GM23338 (cell line): Measurements from ENCODE around the gene STIM1. TPM values are rescaled to one million over a fixed set of nuclear protein-coding genes. Genes with fewer than 3 reads are reported as not detected.

ENCODE experiments used
- ATAC-seq: fragments of 200-7000 bp; cut with Tn5 transposase; 3 replicates; pipeline ENCODE4 v1.9.1; 2020
- DNase-seq: peaks from one replicate; pipeline ENCODE4 v3.0.0-alpha.2; 2015; ENCODE audit warnings: low spot score
- H2AFZ ChIP-seq: fragments of 200-600 bp; sonication (generic); 2 replicates; pipeline ENCODE4 v1.8.0; 2016; ENCODE audit warnings: antibody characterized with exemption, mild to moderate bottlenecking, moderate library complexity
- H3F3A ChIP-seq: fragments of 200-600 bp; sonication (generic); replicated peaks from 2 replicates; pipeline ENCODE4 v1.8.0; 2017; ENCODE audit warnings: antibody characterized with exemption, mixed run types, low read depth
- H3K27ac ChIP-seq: fragments of 200-600 bp; sonication (generic); 2 replicates; pipeline ENCODE4 v1.6.1; 2016; ENCODE audit warnings: low read depth
- H3K27me3 ChIP-seq: fragments of 200-600 bp; sonication (generic); 2 replicates; pipeline ENCODE4 v1.8.0; 2016; ENCODE audit warnings: mild to moderate bottlenecking, mixed run types, moderate library complexity; ENCODE audit not compliant: insufficient read depth
- H3K36me3 ChIP-seq: fragments of 200-600 bp; sonication (generic); 2 replicates; pipeline ENCODE4 v1.8.0; 2016; ENCODE audit warnings: mild to moderate bottlenecking; ENCODE audit not compliant: insufficient read depth
- H3K4me1 ChIP-seq: fragments of 200-600 bp; sonication (generic); 2 replicates; pipeline ENCODE4 v1.8.0; 2016; ENCODE audit warnings: mild to moderate bottlenecking, moderate library complexity; ENCODE audit not compliant: insufficient read depth
- H3K4me2 ChIP-seq: fragments of 200-600 bp; sonication (generic); 2 replicates; pipeline ENCODE4 v1.7.1; 2017; ENCODE audit warnings: mixed run types
- H3K4me3 ChIP-seq: fragments of 200-600 bp; sonication (generic); 2 replicates; pipeline ENCODE4 v1.6.1; 2016; ENCODE audit warnings: mixed run types
- H3K79me2 ChIP-seq: fragments of 200-600 bp; sonication (generic); replicated peaks from 2 replicates; pipeline ENCODE4 v1.8.0; 2017; ENCODE audit warnings: mild to moderate bottlenecking; ENCODE audit not compliant: insufficient read depth
- H3K9me2 ChIP-seq: fragments of 200-600 bp; sonication (generic); 2 replicates; pipeline ENCODE4 v1.8.0; 2017; ENCODE audit not compliant: insufficient read depth
- H4K20me1 ChIP-seq: fragments of 200-600 bp; sonication (generic); replicated peaks from 2 replicates; pipeline ENCODE4 v1.8.0; 2017; ENCODE audit warnings: mild to moderate bottlenecking; ENCODE audit not compliant: insufficient read depth
- H3K27ac Mint-ChIP-seq: 2 replicates; pipeline ENCODE4 v1.8.0; 2020; ENCODE audit warnings: inconsistent platforms, mild to moderate bottlenecking, moderate library complexity, mixed read lengths
- H3K27me3 Mint-ChIP-seq: 3 replicates; pipeline ENCODE4 v1.8.0; 2022; ENCODE audit warnings: low read depth, mild to moderate bottlenecking, moderate library complexity, mixed read lengths, inconsistent platforms; ENCODE audit not compliant: insufficient read depth, poor library complexity
- H3K36me3 Mint-ChIP-seq: 3 replicates; pipeline ENCODE4 v1.8.0; 2021; ENCODE audit warnings: low read depth, mild to moderate bottlenecking, inconsistent platforms, moderate library complexity, mixed read lengths
- H3K4me1 Mint-ChIP-seq: 3 replicates; pipeline ENCODE4 v1.8.0; 2020; ENCODE audit warnings: mild to moderate bottlenecking, inconsistent platforms, mixed read lengths
- H3K4me3 Mint-ChIP-seq: 3 replicates; pipeline ENCODE4 v1.8.0; 2021; ENCODE audit warnings: moderate library complexity, mild to moderate bottlenecking, inconsistent platforms, mixed read lengths
- H3K9me3 Mint-ChIP-seq: 3 replicates; pipeline ENCODE4 v1.8.0; 2020; ENCODE audit warnings: moderate library complexity, mild to moderate bottlenecking, inconsistent platforms, mixed read lengths
- CREB1 ChIP-seq: fragments of 250-450 bp; sonication (Bioruptor Pico); IDR thresholded peaks from 2 replicates; pipeline ENCODE4 v1.5.0; 2020; ENCODE audit warnings: low read depth, mild to moderate bottlenecking, moderate library complexity
- EZH2 ChIP-seq: fragments of 200-600 bp; sonication (generic); IDR thresholded peaks from one replicate; pipeline ENCODE4 v1.8.0; 2017; ENCODE audit warnings: antibody characterized with exemption, mild to moderate bottlenecking, low read depth; ENCODE audit not compliant: unreplicated experiment
- EZH2phosphoT487 ChIP-seq: fragments of 200-600 bp; sonication (generic); IDR thresholded peaks from one replicate; pipeline ENCODE4 v1.8.1; 2018; ENCODE audit warnings: antibody characterized with exemption; ENCODE audit not compliant: unreplicated experiment
- JUNB ChIP-seq: IDR thresholded peaks from one replicate; pipeline ENCODE4 v1.6.1; 2016; ENCODE audit warnings: antibody characterized with exemption; ENCODE audit not compliant: unreplicated experiment
- NANOG ChIP-seq: IDR thresholded peaks from 2 replicates; pipeline ENCODE4 v1.6.1; 2016; ENCODE audit warnings: antibody characterized with exemption, borderline replicate concordance
- POLR2AphosphoS5 ChIP-seq: IDR thresholded peaks from 2 replicates; pipeline ENCODE4 v1.6.1; 2016; ENCODE audit warnings: antibody characterized with exemption, low read depth
- REST ChIP-seq: IDR thresholded peaks from one replicate; pipeline ENCODE4 v1.6.1; 2018; ENCODE audit warnings: antibody characterized with exemption; ENCODE audit not compliant: unreplicated experiment
- STAT1 ChIP-seq: IDR thresholded peaks from one replicate; pipeline ENCODE4 v1.6.1; 2016; ENCODE audit warnings: antibody characterized with exemption; ENCODE audit not compliant: unreplicated experiment
- ZNF114 ChIP-seq: fragments of 250-450 bp; sonication (Bioruptor Pico); IDR thresholded peaks from 2 replicates; pipeline ENCODE4 v1.5.0; 2020; ENCODE audit warnings: mild to moderate bottlenecking, moderate library complexity
- polyA plus RNA-seq: library from polyadenylated mRNA; unstranded; fragments of >200 nt; fragmentation: Nextera tagmentation; extraction: Ambion mirVana; gene quantifications from 2 replicates; pipeline ENCODE4 v1.2.1, GENCODE V29; 2016
- total RNA-seq: library from RNA; depleted of rRNA; stranded (reverse); fragments of >200 nt; shearing (Covaris generic); gene quantifications from 2 replicates; pipeline ENCODE4 v1.2.3, GENCODE V29; 2014
- TF ChIP-seq, protein P1 (sequence below), 2 experiments: fragments of 200-600 bp in 1 of 2; sonication (generic) in 1 of 2; conservative IDR thresholded peaks; 2 replicates each; pipeline versions ENCODE4 v1.5.1 to v1.6.1; 2016 to 2017; ENCODE audit warnings: antibody characterized with exemption in 2 of 2, low read depth in 2 of 2, mild to moderate bottlenecking in 2 of 2, moderate library complexity in 1 of 2
- TF ChIP-seq, protein P2 (sequence below): fragments of 250-450 bp; sonication (Bioruptor Pico); IDR thresholded peaks from 2 replicates; pipeline ENCODE4 v1.5.0; 2020; ENCODE audit warnings: mild to moderate bottlenecking, moderate library complexity

Gene STIM1
- total and polyA plus RNA-seq, 2 experiments from 2014 or later, result 3.5 to 14.0 TPM

- Mint-ChIP-seq H3K27ac (no peak overlapping the region), H3K36me3 (no peaks in the 10 kb centered on the region), H3K9me3 (no peaks in the 10 kb centered on the region), H3K4me1 (peaks cover 13% of the 10 kb centered on the region), H3K27me3 (peaks cover 2% of the 10 kb centered on the region), H3K4me3 (no peak overlapping the region)
- no peaks in the 10 kb centered on the region for H3K79me2 ChIP-seq
- peaks cover 17% of the 10 kb centered on the region for H3K4me1 ChIP-seq
- H4K20me1 ChIP-seq, result peaks cover 3% of the 10 kb centered on the region
- no peaks in the 10 kb centered on the region for H3K36me3 ChIP-seq
- H3F3A ChIP-seq, result no peaks in the 10 kb centered on the region
- H3K9me2 ChIP-seq, result no peaks in the 10 kb centered on the region
- H3K4me2 ChIP-seq, result no peak overlapping the region
- no peak overlapping the region for H3K4me3 ChIP-seq
- DNase-seq (no peak), ATAC-seq (no peak)
- no peak overlapping the region for H3K27ac ChIP-seq
- no peaks in the 10 kb centered on the region for H3K27me3 ChIP-seq
- TF ChIP-seq, protein P1, sequence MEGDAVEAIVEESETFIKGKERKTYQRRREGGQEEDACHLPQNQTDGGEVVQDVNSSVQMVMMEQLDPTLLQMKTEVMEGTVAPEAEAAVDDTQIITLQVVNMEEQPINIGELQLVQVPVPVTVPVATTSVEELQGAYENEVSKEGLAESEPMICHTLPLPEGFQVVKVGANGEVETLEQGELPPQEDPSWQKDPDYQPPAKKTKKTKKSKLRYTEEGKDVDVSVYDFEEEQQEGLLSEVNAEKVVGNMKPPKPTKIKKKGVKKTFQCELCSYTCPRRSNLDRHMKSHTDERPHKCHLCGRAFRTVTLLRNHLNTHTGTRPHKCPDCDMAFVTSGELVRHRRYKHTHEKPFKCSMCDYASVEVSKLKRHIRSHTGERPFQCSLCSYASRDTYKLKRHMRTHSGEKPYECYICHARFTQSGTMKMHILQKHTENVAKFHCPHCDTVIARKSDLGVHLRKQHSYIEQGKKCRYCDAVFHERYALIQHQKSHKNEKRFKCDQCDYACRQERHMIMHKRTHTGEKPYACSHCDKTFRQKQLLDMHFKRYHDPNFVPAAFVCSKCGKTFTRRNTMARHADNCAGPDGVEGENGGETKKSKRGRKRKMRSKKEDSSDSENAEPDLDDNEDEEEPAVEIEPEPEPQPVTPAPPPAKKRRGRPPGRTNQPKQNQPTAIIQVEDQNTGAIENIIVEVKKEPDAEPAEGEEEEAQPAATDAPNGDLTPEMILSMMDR (conservative IDR thresholded peaks at IDR 0.05; ENCODE audit: low read depth in 2 of 2), result no peak
- no peak for TF ChIP-seq EZH2
- TF ChIP-seq CREB1 (CRISPR knock-in tag), result no peak
- no peak for TF ChIP-seq REST
- no peak for TF ChIP-seq ZNF114 (CRISPR knock-in tag)
- TF ChIP-seq, protein P2, sequence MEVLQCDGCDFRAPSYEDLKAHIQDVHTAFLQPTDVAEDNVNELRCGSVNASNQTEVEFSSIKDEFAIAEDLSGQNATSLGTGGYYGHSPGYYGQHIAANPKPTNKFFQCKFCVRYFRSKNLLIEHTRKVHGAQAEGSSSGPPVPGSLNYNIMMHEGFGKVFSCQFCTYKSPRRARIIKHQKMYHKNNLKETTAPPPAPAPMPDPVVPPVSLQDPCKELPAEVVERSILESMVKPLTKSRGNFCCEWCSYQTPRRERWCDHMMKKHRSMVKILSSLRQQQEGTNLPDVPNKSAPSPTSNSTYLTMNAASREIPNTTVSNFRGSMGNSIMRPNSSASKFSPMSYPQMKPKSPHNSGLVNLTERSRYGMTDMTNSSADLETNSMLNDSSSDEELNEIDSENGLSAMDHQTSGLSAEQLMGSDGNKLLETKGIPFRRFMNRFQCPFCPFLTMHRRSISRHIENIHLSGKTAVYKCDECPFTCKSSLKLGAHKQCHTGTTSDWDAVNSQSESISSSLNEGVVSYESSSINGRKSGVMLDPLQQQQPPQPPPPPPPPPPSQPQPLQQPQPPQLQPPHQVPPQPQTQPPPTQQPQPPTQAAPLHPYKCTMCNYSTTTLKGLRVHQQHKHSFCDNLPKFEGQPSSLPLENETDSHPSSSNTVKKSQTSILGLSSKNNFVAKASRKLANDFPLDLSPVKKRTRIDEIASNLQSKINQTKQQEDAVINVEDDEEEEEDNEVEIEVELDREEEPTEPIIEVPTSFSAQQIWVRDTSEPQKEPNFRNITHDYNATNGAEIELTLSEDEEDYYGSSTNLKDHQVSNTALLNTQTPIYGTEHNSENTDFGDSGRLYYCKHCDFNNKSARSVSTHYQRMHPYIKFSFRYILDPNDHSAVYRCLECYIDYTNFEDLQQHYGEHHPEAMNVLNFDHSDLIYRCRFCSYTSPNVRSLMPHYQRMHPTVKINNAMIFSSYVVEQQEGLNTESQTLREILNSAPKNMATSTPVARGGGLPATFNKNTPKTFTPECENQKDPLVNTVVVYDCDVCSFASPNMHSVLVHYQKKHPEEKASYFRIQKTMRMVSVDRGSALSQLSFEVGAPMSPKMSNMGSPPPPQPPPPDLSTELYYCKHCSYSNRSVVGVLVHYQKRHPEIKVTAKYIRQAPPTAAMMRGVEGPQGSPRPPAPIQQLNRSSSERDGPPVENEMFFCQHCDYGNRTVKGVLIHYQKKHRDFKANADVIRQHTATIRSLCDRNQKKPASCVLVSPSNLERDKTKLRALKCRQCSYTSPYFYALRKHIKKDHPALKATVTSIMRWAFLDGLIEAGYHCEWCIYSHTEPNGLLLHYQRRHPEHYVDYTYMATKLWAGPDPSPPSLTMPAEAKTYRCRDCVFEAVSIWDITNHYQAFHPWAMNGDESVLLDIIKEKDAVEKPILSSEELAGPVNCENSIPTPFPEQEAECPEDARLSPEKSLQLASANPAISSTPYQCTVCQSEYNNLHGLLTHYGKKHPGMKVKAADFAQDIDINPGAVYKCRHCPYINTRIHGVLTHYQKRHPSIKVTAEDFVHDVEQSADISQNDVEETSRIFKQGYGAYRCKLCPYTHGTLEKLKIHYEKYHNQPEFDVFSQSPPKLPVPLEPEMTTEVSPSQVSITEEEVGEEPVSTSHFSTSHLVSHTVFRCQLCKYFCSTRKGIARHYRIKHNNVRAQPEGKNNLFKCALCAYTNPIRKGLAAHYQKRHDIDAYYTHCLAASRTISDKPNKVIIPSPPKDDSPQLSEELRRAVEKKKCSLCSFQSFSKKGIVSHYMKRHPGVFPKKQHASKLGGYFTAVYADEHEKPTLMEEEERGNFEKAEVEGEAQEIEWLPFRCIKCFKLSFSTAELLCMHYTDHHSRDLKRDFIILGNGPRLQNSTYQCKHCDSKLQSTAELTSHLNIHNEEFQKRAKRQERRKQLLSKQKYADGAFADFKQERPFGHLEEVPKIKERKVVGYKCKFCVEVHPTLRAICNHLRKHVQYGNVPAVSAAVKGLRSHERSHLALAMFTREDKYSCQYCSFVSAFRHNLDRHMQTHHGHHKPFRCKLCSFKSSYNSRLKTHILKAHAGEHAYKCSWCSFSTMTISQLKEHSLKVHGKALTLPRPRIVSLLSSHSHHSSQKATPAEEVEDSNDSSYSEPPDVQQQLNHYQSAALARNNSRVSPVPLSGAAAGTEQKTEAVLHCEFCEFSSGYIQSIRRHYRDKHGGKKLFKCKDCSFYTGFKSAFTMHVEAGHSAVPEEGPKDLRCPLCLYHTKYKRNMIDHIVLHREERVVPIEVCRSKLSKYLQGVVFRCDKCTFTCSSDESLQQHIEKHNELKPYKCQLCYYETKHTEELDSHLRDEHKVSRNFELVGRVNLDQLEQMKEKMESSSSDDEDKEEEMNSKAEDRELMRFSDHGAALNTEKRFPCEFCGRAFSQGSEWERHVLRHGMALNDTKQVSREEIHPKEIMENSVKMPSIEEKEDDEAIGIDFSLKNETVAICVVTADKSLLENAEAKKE, result no peak
- TF ChIP-seq STAT1, result no peak
- no peak for TF ChIP-seq NANOG
- TF ChIP-seq JUNB, result no peak
- TF ChIP-seq EZH2phosphoT487, result no peak
- no peak for TF ChIP-seq POLR2AphosphoS5
- no peak overlapping the region for H2AFZ ChIP-seq
These were observed 18.4 kb downstream of the STIM1 start for GRCh38 chr11:3873712-3874349.
